Transverse colon (tissue), 4 donors: ENCODE data around the gene STK38L. TPM values are rescaled to one million over a fixed set of nuclear protein-coding genes. Genes with fewer than 3 reads are reported as not detected.

Source experiments
- DNase-seq: peaks from one replicate; pipeline ENCODE4 v3.0.0-alpha.2; 2019
- H3K27ac ChIP-seq, 4 donors: fragments of 200-600 bp; sonication (generic); 2 replicates each; pipeline ENCODE4 v1.5.1; 2016 to 2018; ENCODE audit warnings: inconsistent platforms in 4 of 4
- H3K27me3 ChIP-seq: fragments of 200-600 bp; sonication (generic); 2 replicates; pipeline ENCODE4 v1.5.1; 2017; ENCODE audit warnings: inconsistent platforms
- H3K36me3 ChIP-seq, 4 donors: fragments of 200-600 bp; sonication (generic); 2 replicates each; pipeline ENCODE4 v1.5.1; 2017 to 2019; ENCODE audit warnings: inconsistent platforms in 4 of 4
- H3K4me1 ChIP-seq, 4 donors: fragments of 200-600 bp; sonication (generic); 2 replicates each; pipeline ENCODE4 v1.5.1; 2017 to 2020; ENCODE audit warnings: inconsistent platforms in 4 of 4
- H3K4me3 ChIP-seq, 4 donors: fragments of 200-600 bp; sonication (generic); 1 replicate in 1 of 4; 2 replicates in 3 of 4; pipeline versions ENCODE4 v1.5.1 to v1.6.1; 2017 to 2019; ENCODE audit warnings: inconsistent platforms in 4 of 4
- H3K9me3 ChIP-seq, 2 donors: fragments of 200-600 bp; sonication (generic); 2 replicates each; pipeline ENCODE4 v1.5.1; 2017 to 2019; ENCODE audit warnings: inconsistent platforms in 2 of 2
- EP300 ChIP-seq: sonication (generic); formaldehyde crosslinking; IDR thresholded peaks from one replicate; pipeline ENCODE4 v1.6.1; 2017; ENCODE audit warnings: antibody characterized with exemption, low read depth
- POLR2A ChIP-seq: fragments of 450-650 bp; IDR thresholded peaks from one replicate; pipeline ENCODE4 v1.6.1; 2016; ENCODE audit warnings: antibody characterized with exemption, mild to moderate bottlenecking, moderate library complexity
- POLR2AphosphoS5 ChIP-seq, 3 donors: sonication (generic); formaldehyde crosslinking; IDR thresholded peaks; one replicate each; pipeline ENCODE4 v1.6.1; 2016; ENCODE audit warnings: antibody characterized with exemption in 3 of 3
- WGBS, 2 donors: methylation state at CpG; one replicate each; pipeline ENCODE4 v1.1.5; 2018; ENCODE audit warnings: low coverage in 1 of 2; 5-methylcytosine and 5-hydroxymethylcytosine counted together
- in situ Hi-C, 4 donors: fragments of 200-750 bp; cut with MboI; loops; one replicate each; pipeline versions ENCODE4 v1.15.0 to v1.15.1; 2017; ENCODE audit warnings: low sequenced_read_pairs in 3 of 4, low pct_ligation_motif_present in 1 of 4, low pct_unique_long_range_greater_than_20kb in 1 of 4
- intact Hi-C: fragments of 100-400 bp; cut with DNase I; formaldehyde crosslinking; loops from one replicate; pipeline ENCODE4 v1.15.1; 2023; ENCODE audit warnings: low total_unique reads
- total RNA-seq, 4 donors: library from RNA; depleted of rRNA; stranded (reverse); fragments of >200 nt; gene quantifications; one replicate each; pipeline ENCODE4 v1.1.0, GENCODE V29; 2016
- TF ChIP-seq, protein P1 (sequence below), 5 experiments: fragments of 200-600 bp in 3 of 5; fragments of 450-650 bp in 2 of 5; sonication (generic) in 3 of 5; IDR thresholded peaks; 1 replicate in 2 of 5; 2 replicates in 3 of 5; pipeline ENCODE4 v1.5.1; 2016 to 2017; ENCODE audit warnings: antibody characterized with exemption in 5 of 5, inconsistent platforms in 3 of 5, mild to moderate bottlenecking in 2 of 5, moderate library complexity in 1 of 5

The STK38L gene
- 10 to 100 TPM; 18.5 to 51.8 (median 40.9) TPM for total RNA-seq

DNA sequence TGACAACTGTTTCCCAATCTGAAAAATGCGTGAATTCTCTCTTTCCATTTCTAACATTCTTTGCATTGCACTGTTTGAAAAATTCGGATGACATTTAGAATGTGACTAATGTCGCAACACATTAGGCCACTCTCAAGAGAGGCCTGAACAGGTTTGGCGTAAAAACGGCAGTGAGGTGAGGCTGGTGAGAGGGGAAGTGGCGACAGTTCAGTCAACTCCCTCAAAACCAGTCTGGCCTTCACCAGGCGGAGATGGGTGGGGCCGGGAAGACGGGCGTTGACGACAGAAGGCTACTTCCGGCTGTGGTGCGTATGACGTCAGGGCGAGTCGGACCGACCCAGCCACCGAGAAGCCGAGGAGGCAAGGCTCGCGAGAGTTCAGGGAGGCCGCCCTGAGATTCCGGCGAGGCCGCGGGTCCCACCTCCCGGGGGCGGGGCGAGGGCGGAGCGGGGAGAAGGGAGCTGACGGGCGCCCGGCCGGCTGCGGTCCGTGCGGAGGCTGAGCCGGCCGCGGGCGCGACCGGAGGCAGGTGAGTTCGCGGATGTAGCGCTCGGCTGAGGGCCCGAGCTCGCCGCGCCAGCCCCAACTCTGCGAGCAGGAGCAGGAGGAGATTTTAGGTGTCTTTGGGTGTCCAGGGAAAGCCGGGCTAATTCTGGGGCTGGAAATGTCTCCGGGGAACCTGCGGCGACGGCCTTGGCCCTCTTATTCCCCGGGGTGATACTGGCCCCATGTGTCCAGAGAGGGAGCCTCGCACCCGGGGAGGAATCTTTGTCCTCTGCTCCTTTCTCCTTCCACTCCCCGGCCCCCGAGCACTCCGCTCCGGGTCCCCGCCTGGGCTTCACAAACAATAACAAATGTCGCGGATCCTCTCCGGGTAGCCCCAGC, at the start of gene STK38L:
TSS of gene STK38L (plus strand) at position 483 of the 885 bp plus-strand sequence. CDS start 53,435 bp downstream, outside the sequence.
- in situ Hi-C loops: loop anchor here in 1 of 4 donors (10.0 kb wide), 1 partner anchor 219 kb away; the partner anchor contains the start of gene MED21
- H3K27me3 ChIP-seq: no peaks in the 10 kb centered on the region
- DNase-seq: peak; percentile 99
- no peaks in the 10 kb centered on the region for H3K36me3 ChIP-seq
- peaks cover 4 to 36% (median 14%) of the 10 kb centered on the region in 4 donors for H3K4me1 ChIP-seq
- H3K4me3 ChIP-seq: peak within 1 kb of the TSS; percentile 69 to 82 (median 74)
- WGBS, 2 donors: 5% methylated on average over 65 of the region's 69 CpGs; no CpG with 5 or more reads in 1 of the 2 donors
- intact Hi-C loops: no loop called here
- no peaks in the 10 kb centered on the region for H3K9me3 ChIP-seq
- TF ChIP-seq, protein P1, sequence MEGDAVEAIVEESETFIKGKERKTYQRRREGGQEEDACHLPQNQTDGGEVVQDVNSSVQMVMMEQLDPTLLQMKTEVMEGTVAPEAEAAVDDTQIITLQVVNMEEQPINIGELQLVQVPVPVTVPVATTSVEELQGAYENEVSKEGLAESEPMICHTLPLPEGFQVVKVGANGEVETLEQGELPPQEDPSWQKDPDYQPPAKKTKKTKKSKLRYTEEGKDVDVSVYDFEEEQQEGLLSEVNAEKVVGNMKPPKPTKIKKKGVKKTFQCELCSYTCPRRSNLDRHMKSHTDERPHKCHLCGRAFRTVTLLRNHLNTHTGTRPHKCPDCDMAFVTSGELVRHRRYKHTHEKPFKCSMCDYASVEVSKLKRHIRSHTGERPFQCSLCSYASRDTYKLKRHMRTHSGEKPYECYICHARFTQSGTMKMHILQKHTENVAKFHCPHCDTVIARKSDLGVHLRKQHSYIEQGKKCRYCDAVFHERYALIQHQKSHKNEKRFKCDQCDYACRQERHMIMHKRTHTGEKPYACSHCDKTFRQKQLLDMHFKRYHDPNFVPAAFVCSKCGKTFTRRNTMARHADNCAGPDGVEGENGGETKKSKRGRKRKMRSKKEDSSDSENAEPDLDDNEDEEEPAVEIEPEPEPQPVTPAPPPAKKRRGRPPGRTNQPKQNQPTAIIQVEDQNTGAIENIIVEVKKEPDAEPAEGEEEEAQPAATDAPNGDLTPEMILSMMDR (IDR thresholded peaks at IDR 0.05): no peak
- TF ChIP-seq POLR2A (peak; percentile 93), POLR2AphosphoS5 (IDR thresholded peaks at IDR 0.05) (peak; percentile 85 to 96 (median 96)), EP300 (no peak)
- peak within 1 kb of the TSS; percentile 91 to 94 (median 92) for H3K27ac ChIP-seq

DNA sequence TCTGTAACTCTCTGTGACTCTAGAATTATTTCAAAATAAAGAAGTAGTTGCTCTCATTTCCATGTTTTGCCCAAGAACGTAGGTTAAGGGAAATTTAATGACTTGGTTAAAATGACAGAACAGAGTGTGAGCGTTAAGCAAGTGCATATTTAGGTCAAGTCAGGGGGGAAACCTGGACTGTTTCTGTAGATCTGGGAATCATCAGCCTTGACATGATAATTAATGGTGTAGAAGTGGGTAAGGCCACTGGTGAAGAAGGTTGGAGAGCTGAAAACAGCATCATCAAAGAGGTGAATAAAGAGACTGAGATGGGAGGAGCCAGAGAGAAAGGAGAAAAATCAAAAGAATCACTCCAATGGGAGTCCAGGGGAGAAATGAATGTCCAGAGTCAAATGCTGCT, 49.4 kb upstream of the STK38L start:
- in situ Hi-C loops (no loop called here), intact Hi-C loops (loop anchor here (5.0 kb wide), 1 partner anchor 53 kb away; no protein-coding TSS in a partner anchor)
- no peaks in the 10 kb centered on the region for H3K36me3 ChIP-seq
- peaks cover 12 to 31% (median 15%) of the 10 kb centered on the region in 4 donors for H3K4me1 ChIP-seq
- no peaks in the 10 kb centered on the region for H3K27me3 ChIP-seq
- no peaks in the 10 kb centered on the region for H3K9me3 ChIP-seq
- no peak overlapping the region for H3K4me3 ChIP-seq
- H3K27ac ChIP-seq: peak overlapping the region; percentile 66 to 83 (median 79)
- 65 to 73% methylated on average over 2 of the region's 2 CpGs for WGBS, 2 donors
- no peak for TF ChIP-seq POLR2A
- peak; percentile 72 to 91 (median 80) for TF ChIP-seq POLR2AphosphoS5 (IDR thresholded peaks at IDR 0.05)
- TF ChIP-seq EP300: peak; percentile 87
- TF ChIP-seq, protein P1 (IDR thresholded peaks at IDR 0.05): no peak
- no peak for DNase-seq

DNA sequence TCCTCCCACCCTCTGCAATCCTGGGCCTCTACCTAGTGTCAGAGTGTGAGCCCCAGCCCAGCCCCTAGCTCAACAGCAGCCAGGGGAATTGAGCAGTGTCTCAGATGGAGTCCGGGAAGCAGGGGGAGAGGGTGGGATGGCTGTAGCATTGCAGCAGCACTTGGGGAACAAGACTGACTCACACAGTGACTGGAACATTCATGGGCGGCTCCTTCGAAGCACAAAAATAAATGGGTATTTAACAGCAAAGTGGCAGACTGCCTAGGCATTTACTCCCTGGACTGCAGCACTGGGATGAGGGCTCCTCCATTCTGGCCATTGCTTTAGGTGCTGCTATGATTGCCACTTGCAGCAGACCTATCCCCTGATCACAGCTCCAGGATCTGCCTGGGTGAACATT, 46.0 kb upstream of the STK38L start:
- no peak for TF ChIP-seq EP300
- peak; percentile 13 to 57 (median 55) for TF ChIP-seq POLR2AphosphoS5 (IDR thresholded peaks at IDR 0.05)
- Histone ChIP-seq H3K9me3 (no peaks in the 10 kb centered on the region), H3K27me3 (no peaks in the 10 kb centered on the region), H3K4me3 (no peak overlapping the region), H3K36me3 (no peaks in the 10 kb centered on the region), H3K27ac (peak overlapping the region; percentile 9 to 82 (median 66)), H3K4me1 (peaks cover 0 to 10% (median 3%) of the 10 kb centered on the region in 4 donors)
- DNase-seq: no peak
- intact Hi-C loops: loop anchor here (5.0 kb wide), 1 partner anchor 49 kb away; no protein-coding TSS in a partner anchor
- 76 to 100% methylated on average over 2 to 3 of the region's 3 CpGs for whole genome bisulfite sequencing, 2 donors
- in situ Hi-C loops: no loop called here

DNA sequence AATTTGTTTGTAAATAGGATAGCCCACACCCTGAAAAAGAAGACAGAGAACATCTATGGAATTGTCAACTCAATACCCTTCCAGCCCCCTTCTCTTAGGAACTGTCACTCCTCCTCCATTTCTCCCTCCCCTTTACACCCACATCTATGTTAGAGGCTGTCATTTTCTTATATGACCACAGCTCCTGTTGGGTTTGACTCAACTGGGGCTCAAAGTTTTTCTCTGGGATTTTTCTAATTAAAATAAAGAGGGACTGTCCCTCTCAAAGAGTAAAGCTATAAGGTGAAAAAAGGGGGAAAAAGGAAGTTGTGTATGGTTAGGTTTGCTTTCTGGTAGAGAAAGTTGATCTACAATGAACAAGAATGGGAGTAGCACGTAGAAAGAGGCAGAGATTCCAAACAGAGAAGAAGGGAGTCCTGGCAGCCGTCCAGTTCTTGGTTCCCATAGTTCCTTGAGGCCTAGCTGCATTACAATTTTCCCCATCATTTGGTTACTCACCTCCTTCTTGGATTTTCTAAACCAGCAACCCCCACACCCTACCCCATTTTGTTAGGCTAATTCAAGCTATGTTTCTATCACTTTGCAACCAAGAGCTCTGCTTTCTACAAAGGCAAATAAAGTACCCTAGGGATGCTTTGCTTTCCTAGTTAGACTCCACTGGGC, 44.3 kb upstream of the STK38L start:
- no peaks in the 10 kb centered on the region for H3K27me3 ChIP-seq
- H3K4me1 ChIP-seq: no peaks in the 10 kb centered on the region
- WGBS, 2 donors: 61 to 77% methylated on average over 2 of the region's 2 CpGs
- H3K4me3 ChIP-seq: no peak overlapping the region
- peak overlapping the region in 1 of 4 donors; percentile 64 for H3K27ac ChIP-seq
- no peak for DNase-seq
- in situ Hi-C loops (no loop called here), intact Hi-C loops (loop anchor here (5.0 kb wide), 1 partner anchor 48 kb away; no protein-coding TSS in a partner anchor)
- TF ChIP-seq EP300: no peak
- TF ChIP-seq, protein P1 (IDR thresholded peaks at IDR 0.05): no peak
- no peak for TF ChIP-seq POLR2A
- no peak for TF ChIP-seq POLR2AphosphoS5 (IDR thresholded peaks at IDR 0.05)
- no peaks in the 10 kb centered on the region for H3K9me3 ChIP-seq
- H3K36me3 ChIP-seq: no peaks in the 10 kb centered on the region
